ENCODE measurements around the gene ZNRD2.
A peak's percentile ranks its signal among the peaks of the same experiment; 100 is the strongest.
"Not testable (repeated sequence)": the region's sequence is repeated elsewhere in the genome, so short reads cannot be mapped to it uniquely, and the experiment has no call there.

Gene ZNRD2

GRCh38 chr11:65569973-65570918, at the start of gene ZNRD2:
Gene ZNRD2, plus strand, starts transcription at chr11:65570477. Its CDS starts 15 bp downstream, at chr11:65570492.
- peak; percentile 52 to 66 (median 60) for TF ChIP-seq CTCF (IDR thresholded peaks at IDR 0.05; ENCODE audit: unreplicated experiment in 3 of 3)
- Mint-ChIP-seq H3K4me3 (peak within 1 kb of the TSS; percentile 99 to 100 (median 99)), H3K36me3 (ENCODE audit: low read depth) (peaks cover 3% of the 10 kb centered on the region), H3K27ac (peak within 1 kb of the TSS; percentile 93 to 95 (median 95)), H3K27me3 (ENCODE audit: low read depth) (no peaks in the 10 kb centered on the region), H3K4me1 (peaks cover 54% of the 10 kb centered on the region), H3K9me3 (no peaks in the 10 kb centered on the region)

GRCh38 chr11:65521777-65522521, 48.3 kb upstream of the ZNRD2 start:
- Mint-ChIP-seq H3K27ac (peak overlapping the region; percentile 93 to 95 (median 94)), H3K4me3 (peak overlapping the region; percentile 37 to 49 (median 43)), H3K4me1 (peaks cover 33% of the 10 kb centered on the region)
- not testable (repeated sequence) for H3K9me3 Mint-ChIP-seq; H3K36me3 Mint-ChIP-seq (ENCODE audit: low read depth); H3K27me3 Mint-ChIP-seq (ENCODE audit: low read depth)

- H3K36me3 Mint-ChIP-seq (ENCODE audit: low read depth); H3K27me3 Mint-ChIP-seq (ENCODE audit: low read depth); H3K9me3 Mint-ChIP-seq: not testable (repeated sequence)
- Mint-ChIP-seq H3K4me3 (peak overlapping the region; percentile 55 to 73 (median 71)), H3K27ac (peak overlapping the region; percentile 93 to 95 (median 94)), H3K4me1 (peaks cover 33% of the 10 kb centered on the region)
Observed at GRCh38 chr11:65522718-65523630, 47.3 kb upstream of the ZNRD2 start.

GRCh38 chr11:65523631-65523968, 46.7 kb upstream of the ZNRD2 start:
- peak overlapping the region; percentile 93 to 95 (median 94) for H3K27ac Mint-ChIP-seq

GRCh38 chr11:65524014-65524740, 46.1 kb upstream of the ZNRD2 start:
- Mint-ChIP-seq H3K27me3 (ENCODE audit: low read depth) (peaks cover 6% of the 10 kb centered on the region), H3K9me3 (no peaks in the 10 kb centered on the region), H3K4me3 (peak overlapping the region; percentile 71 to 83 (median 77)), H3K27ac (peak overlapping the region; percentile 93 to 95 (median 94)), H3K36me3 (ENCODE audit: low read depth) (peaks cover 9% of the 10 kb centered on the region), H3K4me1 (peaks cover 33% of the 10 kb centered on the region)
- TF ChIP-seq CTCF (IDR thresholded peaks at IDR 0.05; ENCODE audit: unreplicated experiment in 3 of 3): no peak

More at GRCh38 chr11:65523631-65523968, 46.7 kb upstream of the ZNRD2 start:
- H3K4me3 Mint-ChIP-seq: peak overlapping the region; percentile 55 to 73 (median 71)
- peaks cover 33% of the 10 kb centered on the region for H3K4me1 Mint-ChIP-seq
- not testable (repeated sequence) for H3K27me3 Mint-ChIP-seq (ENCODE audit: low read depth); H3K9me3 Mint-ChIP-seq; H3K36me3 Mint-ChIP-seq (ENCODE audit: low read depth)

- H3K27ac Mint-ChIP-seq: peak within 1 kb of the TSS; percentile 93 to 95 (median 94)
- peak within 1 kb of the TSS; percentile 85 to 91 (median 85) for H3K4me3 Mint-ChIP-seq
- H3K27me3 Mint-ChIP-seq (ENCODE audit: low read depth): peaks cover 6% of the 10 kb centered on the region
- no peak for TF ChIP-seq CTCF (IDR thresholded peaks at IDR 0.05; ENCODE audit: unreplicated experiment in 3 of 3)
- peaks cover 9% of the 10 kb centered on the region for H3K36me3 Mint-ChIP-seq (ENCODE audit: low read depth)
- peaks cover 33% of the 10 kb centered on the region for H3K4me1 Mint-ChIP-seq
- no peaks in the 10 kb centered on the region for H3K9me3 Mint-ChIP-seq
Observed at GRCh38 chr11:65524741-65525545, 45.3 kb upstream of the ZNRD2 start, which contains the start of gene SCYL1. Gene SCYL1, plus strand, starts transcription at chr11:65525083. Its CDS starts 71 bp downstream, at chr11:65525154.
